Suprapubic skin (tissue), 3 donors: ENCODE data around the gene RERE.

Source experiments
- CTCF ChIP-seq, 2 donors: fragments of 200-600 bp in 1 of 2; fragments of 450-650 bp in 1 of 2; sonication (generic) in 1 of 2; IDR thresholded peaks; one replicate each; pipeline ENCODE4 v1.5.1; 2016 to 2019; ENCODE audit warnings: antibody characterized with exemption in 2 of 2, mild to moderate bottlenecking in 1 of 2, moderate library complexity in 1 of 2
- EP300 ChIP-seq: sonication (generic); formaldehyde crosslinking; IDR thresholded peaks from one replicate; pipeline ENCODE4 v1.6.1; 2017; ENCODE audit warnings: antibody characterized with exemption

- TF ChIP-seq EP300 = no peak
- TF ChIP-seq CTCF (IDR thresholded peaks at IDR 0.05) = no peak
Observed at GRCh38 chr1:8392522-8392921, 424.9 kb downstream of the RERE start.
